Measurements from ENCODE around the gene NXT1. TPM values are rescaled to one million over a fixed set of nuclear protein-coding genes. Genes with fewer than 3 reads are reported as not detected.
A peak's percentile ranks its signal among the peaks of the same experiment; 100 is the strongest.

The NXT1 gene
- total RNA-seq, 2 experiments from 2014 or later, result 34.0 to 48.3 TPM

DNA sequence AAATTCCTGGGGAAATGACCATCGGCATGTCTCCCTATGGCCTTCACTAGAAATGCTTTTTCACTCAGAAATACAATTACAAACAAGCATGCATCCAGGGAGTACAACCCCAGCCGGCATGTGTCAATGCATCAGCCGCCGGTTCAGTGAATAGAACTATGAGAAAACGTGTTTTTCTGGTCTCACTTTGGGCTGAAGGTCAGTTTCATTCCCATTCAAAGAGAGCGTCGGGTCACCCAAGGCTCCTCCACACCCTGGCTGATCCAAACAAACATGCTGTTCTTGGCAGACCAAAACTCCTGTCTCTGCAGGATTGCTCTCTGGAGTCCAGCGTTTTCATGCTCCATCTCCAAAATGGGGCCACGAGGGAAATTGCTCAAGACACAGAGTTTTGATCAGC is 35.5 kb upstream of the NXT1 start:
- H3K27ac Mint-ChIP-seq, result no peak overlapping the region
- no peak for ATAC-seq
- H3K4me1 Mint-ChIP-seq, result no peaks in the 10 kb centered on the region
- no peaks in the 10 kb centered on the region for H3K9me3 Mint-ChIP-seq (ENCODE audit: low read depth)
- no peaks in the 10 kb centered on the region for H3K36me3 Mint-ChIP-seq
- H3K27me3 Mint-ChIP-seq, result no peaks in the 10 kb centered on the region
- CTCF ChIA-PET, result no interaction called here
- DNase-seq, result no peak
- no peak overlapping the region for H3K4me3 Mint-ChIP-seq

- DNase-seq (no peak), ATAC-seq (no peak)
- H3K9me3 Mint-ChIP-seq (ENCODE audit: low read depth), result no peaks in the 10 kb centered on the region
- no peaks in the 10 kb centered on the region for H3K4me1 Mint-ChIP-seq
- CTCF ChIA-PET, result no interaction called here
- no peaks in the 10 kb centered on the region for H3K36me3 Mint-ChIP-seq
- H3K4me3 Mint-ChIP-seq, result no peak overlapping the region
- H3K27me3 Mint-ChIP-seq, result no peaks in the 10 kb centered on the region
- H3K27ac Mint-ChIP-seq, result no peak overlapping the region
These were observed 34.0 kb upstream of the NXT1 start for GRCh38 chr20:23316626-23317025.

GRCh38 chr20:23317081-23317480 is 33.5 kb upstream of the NXT1 start:
- H3K9me3 Mint-ChIP-seq (ENCODE audit: low read depth), result no peaks in the 10 kb centered on the region
- DNase-seq (no peak), ATAC-seq (no peak)
- no peaks in the 10 kb centered on the region for H3K27me3 Mint-ChIP-seq
- H3K4me1 Mint-ChIP-seq, result no peaks in the 10 kb centered on the region
- no peak overlapping the region for H3K4me3 Mint-ChIP-seq
- H3K36me3 Mint-ChIP-seq, result no peaks in the 10 kb centered on the region
- no peak overlapping the region for H3K27ac Mint-ChIP-seq
- CTCF ChIA-PET, result no interaction called here

DNA sequence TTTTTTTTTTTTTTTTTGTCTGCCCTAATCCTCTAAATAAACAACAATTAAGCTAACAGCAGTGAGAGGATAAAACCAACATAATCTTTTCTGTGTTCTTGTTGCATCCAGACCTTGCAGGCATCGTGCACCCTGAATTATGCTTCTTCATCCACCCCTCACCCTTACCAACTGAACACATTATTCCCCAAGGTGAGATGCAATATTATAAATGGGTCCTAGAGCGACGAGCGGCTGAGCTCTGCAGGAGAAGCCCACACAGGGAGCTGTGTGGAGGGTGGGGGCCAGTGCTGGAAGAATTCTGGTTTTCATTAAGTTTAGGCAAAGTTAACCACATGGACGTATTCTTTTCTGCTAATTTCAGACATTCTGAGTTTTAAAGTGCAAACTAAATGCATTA is 32.2 kb upstream of the NXT1 start:
- Mint-ChIP-seq H3K27ac (no peak overlapping the region), H3K36me3 (no peaks in the 10 kb centered on the region), H3K4me1 (no peaks in the 10 kb centered on the region), H3K4me3 (no peak overlapping the region), H3K9me3 (ENCODE audit: low read depth) (no peaks in the 10 kb centered on the region), H3K27me3 (no peaks in the 10 kb centered on the region)
- ATAC-seq, result no peak
- no peak for DNase-seq
- CTCF ChIA-PET, result no interaction called here

DNA sequence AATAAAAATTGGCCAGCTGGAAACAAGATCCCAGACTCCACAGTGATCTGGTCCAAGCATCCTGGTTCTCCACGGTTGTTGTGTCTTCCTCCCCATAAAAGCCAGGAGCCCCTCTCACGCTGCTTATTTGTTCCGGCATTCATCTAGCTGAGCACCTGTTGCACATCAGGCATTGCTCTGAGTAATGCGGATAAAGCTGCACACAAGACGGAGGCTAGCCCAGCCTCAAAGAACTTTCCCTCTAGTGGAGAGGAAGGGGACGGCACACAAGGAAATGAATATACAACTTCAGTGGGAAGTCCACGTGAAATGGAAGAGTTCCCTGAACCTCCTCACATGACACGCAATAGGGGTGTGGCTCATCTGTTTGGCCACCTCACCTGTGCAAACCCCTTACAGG is 30.3 kb upstream of the NXT1 start:
- no peak overlapping the region for H3K4me3 Mint-ChIP-seq
- DNase-seq (no peak), ATAC-seq (no peak)
- no peak overlapping the region for H3K27ac Mint-ChIP-seq
- no peaks in the 10 kb centered on the region for H3K27me3 Mint-ChIP-seq
- CTCF ChIA-PET, result interaction anchor here (0.9 kb wide), 1 partner anchor 101 kb away, joined by 3 read pairs; the partner anchor contains the start of gene NAPB
- H3K4me1 Mint-ChIP-seq, result no peaks in the 10 kb centered on the region
- no peaks in the 10 kb centered on the region for H3K9me3 Mint-ChIP-seq (ENCODE audit: low read depth)
- no peaks in the 10 kb centered on the region for H3K36me3 Mint-ChIP-seq

GRCh38 chr20:23325107-23325506 is 25.5 kb upstream of the NXT1 start:
- H3K9me3 Mint-ChIP-seq (ENCODE audit: low read depth), result no peaks in the 10 kb centered on the region
- no peak for DNase-seq
- H3K4me3 Mint-ChIP-seq, result no peak overlapping the region
- no peaks in the 10 kb centered on the region for H3K27me3 Mint-ChIP-seq
- no peak for ATAC-seq
- no peak overlapping the region for H3K27ac Mint-ChIP-seq
- no peaks in the 10 kb centered on the region for H3K36me3 Mint-ChIP-seq
- no peaks in the 10 kb centered on the region for H3K4me1 Mint-ChIP-seq
- CTCF ChIA-PET, result interaction anchor here (1.3 kb wide), 1 partner anchor 13 kb away, joined by 3 read pairs; no protein-coding TSS in a partner anchor

- H3K9me3 Mint-ChIP-seq (ENCODE audit: low read depth), result no peaks in the 10 kb centered on the region
These were observed 23.8 kb upstream of the NXT1 start for GRCh38 chr20:23326774-23327173.

GRCh38 chr20:23327617-23328333 is 22.8 kb upstream of the NXT1 start:
- CTCF ChIA-PET, result no interaction called here
- no peak for DNase-seq
- ATAC-seq, result no peak
- H3K27ac Mint-ChIP-seq, result no peak overlapping the region
- no peaks in the 10 kb centered on the region for H3K4me1 Mint-ChIP-seq
- no peaks in the 10 kb centered on the region for H3K36me3 Mint-ChIP-seq
- no peaks in the 10 kb centered on the region for H3K27me3 Mint-ChIP-seq
- H3K9me3 Mint-ChIP-seq (ENCODE audit: low read depth), result no peaks in the 10 kb centered on the region
- H3K4me3 Mint-ChIP-seq, result no peak overlapping the region

More at GRCh38 chr20:23326774-23327173, 23.8 kb upstream of the NXT1 start:
- Mint-ChIP-seq H3K27me3 (no peaks in the 10 kb centered on the region), H3K27ac (no peak overlapping the region), H3K4me3 (no peak overlapping the region), H3K4me1 (no peaks in the 10 kb centered on the region), H3K36me3 (no peaks in the 10 kb centered on the region)
- ATAC-seq, result no peak
- DNase-seq, result no peak
- CTCF ChIA-PET, result no interaction called here

GRCh38 chr20:23331450-23332350 is 18.9 kb upstream of the NXT1 start:
- DNase-seq (no peak), ATAC-seq (no peak)
- Mint-ChIP-seq H3K27me3 (no peaks in the 10 kb centered on the region), H3K4me3 (no peak overlapping the region), H3K36me3 (no peaks in the 10 kb centered on the region), H3K9me3 (ENCODE audit: low read depth) (no peaks in the 10 kb centered on the region), H3K27ac (no peak overlapping the region), H3K4me1 (peaks cover 11% of the 10 kb centered on the region)
- CTCF ChIA-PET, result no interaction called here

DNA sequence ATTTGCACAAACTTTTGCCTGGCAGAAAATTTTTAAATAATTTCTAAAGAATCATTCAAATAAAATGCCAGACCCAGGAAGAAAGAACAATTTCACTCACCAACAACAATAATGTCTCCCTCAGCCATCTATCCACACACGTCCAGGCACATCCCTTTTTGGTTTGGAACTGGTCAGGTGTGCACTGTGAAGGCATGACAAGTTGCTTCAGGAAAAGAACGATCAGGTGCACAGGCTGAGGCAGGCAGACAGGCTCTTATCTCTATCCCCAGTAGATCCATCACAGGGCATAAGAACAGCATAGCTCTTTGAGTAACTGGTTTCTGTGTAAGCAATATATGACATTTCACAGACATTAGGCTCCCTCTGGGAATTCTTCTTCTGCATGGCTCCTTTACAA is 18.1 kb upstream of the NXT1 start:
- Mint-ChIP-seq H3K27ac (no peak overlapping the region), H3K36me3 (no peaks in the 10 kb centered on the region), H3K4me3 (no peak overlapping the region), H3K27me3 (no peaks in the 10 kb centered on the region), H3K9me3 (ENCODE audit: low read depth) (no peaks in the 10 kb centered on the region), H3K4me1 (peaks cover 11% of the 10 kb centered on the region)
- no peak for ATAC-seq
- CTCF ChIA-PET, result no interaction called here
- no peak for DNase-seq

- H3K27me3 Mint-ChIP-seq, result no peaks in the 10 kb centered on the region
- H3K4me3 Mint-ChIP-seq, result no peak overlapping the region
- DNase-seq (no peak), ATAC-seq (no peak)
- no peak overlapping the region for H3K27ac Mint-ChIP-seq
- H3K36me3 Mint-ChIP-seq, result no peaks in the 10 kb centered on the region
- CTCF ChIA-PET, result no interaction called here
- H3K9me3 Mint-ChIP-seq (ENCODE audit: low read depth), result no peaks in the 10 kb centered on the region
- peaks cover 11% of the 10 kb centered on the region for H3K4me1 Mint-ChIP-seq
These were observed 16.5 kb upstream of the NXT1 start for GRCh38 chr20:23334111-23334510.

DNA sequence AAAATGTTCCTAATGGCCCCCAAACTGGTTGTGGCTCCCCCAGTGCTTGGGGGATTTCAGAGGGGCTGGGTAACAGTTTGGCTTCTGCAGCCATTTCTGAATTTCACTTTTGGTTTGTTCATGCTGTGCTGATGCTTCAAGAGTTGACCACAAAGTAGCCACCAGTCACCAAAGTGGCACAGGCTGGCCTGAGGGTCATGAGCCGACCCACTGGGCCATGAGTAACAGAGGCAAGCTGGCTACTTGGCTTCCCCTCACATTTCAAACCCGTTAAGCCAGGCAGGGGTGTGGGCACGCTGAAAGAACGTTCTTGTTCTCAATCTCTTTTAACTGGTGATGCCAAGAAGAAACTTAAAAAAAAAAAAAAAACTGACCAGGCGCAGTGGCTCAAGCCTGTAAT is 15.1 kb upstream of the NXT1 start:
- Mint-ChIP-seq H3K4me3 (no peak overlapping the region), H3K36me3 (no peaks in the 10 kb centered on the region), H3K4me1 (peaks cover 11% of the 10 kb centered on the region), H3K27ac (no peak overlapping the region), H3K27me3 (no peaks in the 10 kb centered on the region), H3K9me3 (ENCODE audit: low read depth) (no peaks in the 10 kb centered on the region)
- ATAC-seq (no peak), DNase-seq (no peak)
- CTCF ChIA-PET, result interaction anchor here (1.0 kb wide), 1 partner anchor 107 kb away, joined by 3 read pairs; no protein-coding TSS in a partner anchor

GRCh38 chr20:23336476-23336875 is 14.1 kb upstream of the NXT1 start:
- no peaks in the 10 kb centered on the region for H3K36me3 Mint-ChIP-seq
- H3K27ac Mint-ChIP-seq, result no peak overlapping the region
- CTCF ChIA-PET, result no interaction called here
- DNase-seq (no peak), ATAC-seq (peak; percentile 39)
- H3K4me1 Mint-ChIP-seq, result peaks cover 11% of the 10 kb centered on the region
- no peak overlapping the region for H3K4me3 Mint-ChIP-seq
- H3K9me3 Mint-ChIP-seq (ENCODE audit: low read depth), result no peaks in the 10 kb centered on the region
- no peaks in the 10 kb centered on the region for H3K27me3 Mint-ChIP-seq

GRCh38 chr20:23337312-23337711 is 13.3 kb upstream of the NXT1 start:
- CTCF ChIA-PET, result interaction anchor here (1.1 kb wide), 1 partner anchor 12 kb away, joined by 3 read pairs; no protein-coding TSS in a partner anchor
- Mint-ChIP-seq H3K27ac (no peak overlapping the region), H3K27me3 (no peaks in the 10 kb centered on the region), H3K36me3 (no peaks in the 10 kb centered on the region), H3K4me3 (no peak overlapping the region), H3K9me3 (ENCODE audit: low read depth) (no peaks in the 10 kb centered on the region), H3K4me1 (peaks cover 11% of the 10 kb centered on the region)
- DNase-seq, result no peak
- ATAC-seq, result no peak
